ENCODE results near the gene UGT3A1.

- no peak for TF ChIP-seq CTCF (IDR thresholded peaks at IDR 0.05)
- TF ChIP-seq POLR2A (IDR thresholded peaks at IDR 0.05): no peak
Observed at GRCh38 chr5:35919191-35919590, 72.0 kb downstream of the UGT3A1 start.
